ENCODE data around the gene NETO1.

The NETO1 gene

GRCh38 chr18:72720116-72720515 is 147.7 kb downstream of the NETO1 start:
- H3K4me3 ChIP-seq (ENCODE audit: low read length) = no peak overlapping the region
- DNase-seq (ENCODE audit: low read depth) = no peak
- TF ChIP-seq CTCF (IDR thresholded peaks at IDR 0.05; ENCODE audit: insufficient read depth, low read depth, low read length, missing control alignments) = no peak

DNA sequence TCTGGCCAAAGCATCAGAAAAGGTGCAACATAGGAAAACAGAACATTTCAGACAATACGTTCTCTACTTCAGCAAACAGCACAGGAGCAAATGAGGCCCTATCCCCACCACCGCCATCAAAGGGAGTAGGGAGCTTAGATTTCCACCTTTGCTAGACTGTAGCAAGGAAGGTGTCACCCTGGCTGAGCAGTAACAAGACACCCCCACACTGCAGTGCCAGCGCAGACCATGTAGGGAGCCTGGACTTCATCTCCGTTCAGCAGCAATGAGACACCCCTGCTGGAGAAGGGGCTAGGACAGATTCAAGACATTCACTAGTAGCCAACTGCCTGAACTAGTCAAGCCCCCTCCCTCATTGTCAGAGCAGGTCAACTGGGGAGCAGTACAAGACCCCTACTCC is 163.6 kb downstream of the NETO1 start:
- no peak for TF ChIP-seq CTCF (IDR thresholded peaks at IDR 0.05; ENCODE audit: insufficient read depth, low read depth, low read length, missing control alignments)
- no peak for DNase-seq (ENCODE audit: low read depth)
- H3K4me3 ChIP-seq (ENCODE audit: low read length) = no peak overlapping the region

GRCh38 chr18:72700961-72701710 is 166.7 kb downstream of the NETO1 start:
- TF ChIP-seq CTCF (IDR thresholded peaks at IDR 0.05; ENCODE audit: insufficient read depth, low read depth, low read length, missing control alignments) = peak; percentile 45
- no peak overlapping the region for H3K4me3 ChIP-seq (ENCODE audit: low read length)
- DNase-seq (ENCODE audit: low read depth) = peak; percentile 53

GRCh38 chr18:72697706-72698105 is 170.1 kb downstream of the NETO1 start:
- TF ChIP-seq CTCF (IDR thresholded peaks at IDR 0.05; ENCODE audit: insufficient read depth, low read depth, low read length, missing control alignments) = no peak
- H3K4me3 ChIP-seq (ENCODE audit: low read length) = no peak overlapping the region

GRCh38 chr18:72692595-72692994 is 175.2 kb downstream of the NETO1 start:
- no peak for DNase-seq (ENCODE audit: low read depth)
- peak overlapping the region; percentile 15 for H3K4me3 ChIP-seq (ENCODE audit: low read length)
- no peak for TF ChIP-seq CTCF (IDR thresholded peaks at IDR 0.05; ENCODE audit: insufficient read depth, low read depth, low read length, missing control alignments)

More at GRCh38 chr18:72697706-72698105, 170.1 kb downstream of the NETO1 start:
- no peak for DNase-seq (ENCODE audit: low read depth)
